ENCODE measurements around the gene ABCG1.

The ABCG1 gene

GRCh38 chr21:42310411-42311001 is 91.6 kb downstream of the ABCG1 start:
- no peak for DNase-seq

- DNase-seq, result no peak
Observed at GRCh38 chr21:42311160-42311559, 92.2 kb downstream of the ABCG1 start.

GRCh38 chr21:42311816-42312625 is 93.1 kb downstream of the ABCG1 start:
- DNase-seq, result no peak

GRCh38 chr21:42312626-42313104 is 93.7 kb downstream of the ABCG1 start:
- no peak for DNase-seq

GRCh38 chr21:42313501-42313969 is 94.6 kb downstream of the ABCG1 start:
- peak; percentile 28 for DNase-seq

GRCh38 chr21:42314616-42315295 is 95.8 kb downstream of the ABCG1 start:
- no peak for DNase-seq

GRCh38 chr21:42315296-42315891 is 96.5 kb downstream of the ABCG1 start, which contains the start of gene TFF3:
Gene TFF3 (minus strand): TSS chr21:42315409. CDS start chr21:42315374, 35 bp downstream.
- DNase-seq, result peak; percentile 92

- no peak for DNase-seq
Observed at GRCh38 chr21:42316891-42317290, 98.0 kb downstream of the ABCG1 start.

GRCh38 chr21:42317341-42317741 is 98.4 kb downstream of the ABCG1 start:
- peak; percentile 73 for DNase-seq

- DNase-seq, result no peak
Observed at GRCh38 chr21:42317826-42318746, 99.1 kb downstream of the ABCG1 start.

GRCh38 chr21:42319376-42319775 is 100.4 kb downstream of the ABCG1 start:
- no peak for DNase-seq

- DNase-seq, result no peak
Observed at GRCh38 chr21:42319851-42320572, 101.1 kb downstream of the ABCG1 start.

- no peak for DNase-seq
Observed at GRCh38 chr21:42320791-42321190, 101.9 kb downstream of the ABCG1 start.

GRCh38 chr21:42321231-42321630 is 102.3 kb downstream of the ABCG1 start:
- DNase-seq, result no peak

GRCh38 chr21:42321845-42322244 is 102.9 kb downstream of the ABCG1 start:
- no peak for DNase-seq

- DNase-seq, result no peak
Observed at GRCh38 chr21:42324896-42325295, 106.0 kb downstream of the ABCG1 start.

GRCh38 chr21:42330380-42331371 is 111.7 kb downstream of the ABCG1 start:
- DNase-seq, result no peak

GRCh38 chr21:42331660-42332059 is 112.7 kb downstream of the ABCG1 start:
- DNase-seq, result no peak

- no peak for DNase-seq
Observed at GRCh38 chr21:42332557-42333317, 113.8 kb downstream of the ABCG1 start.
